SK-N-SH (cell line): Measurements from ENCODE around the gene PARVA. TPM values are rescaled to one million over a fixed set of nuclear protein-coding genes. Genes with fewer than 3 reads are reported as not detected.

Experiments
- CTCF ChIA-PET: fragments of 300-600, 350-600 bp; formaldehyde crosslinking; extraction: SDS; loops from one replicate; lab custom pipeline; 2021; lab: Yijun Ruan, JAX
- POLR2A ChIA-PET: fragments of 350-600 bp; sonication (Branson Sonifier 250); formaldehyde crosslinking; extraction: SDS; loops from one replicate; lab custom pipeline; 2020; ENCODE audit warnings: antibody characterized with exemption, inconsistent platforms; lab: Yijun Ruan, JAX
- DNase-seq: peaks from one replicate; pipeline ENCODE4 v3.0.0; 2012
- H2AFZ ChIP-seq: fragments of 200-600 bp; sonication (generic); 2 replicates; pipeline ENCODE4 v1.8.1; 2016; ENCODE audit warnings: antibody characterized with exemption, mild to moderate bottlenecking, low read depth
- H3F3A ChIP-seq: fragments of 200-600 bp; sonication (generic); replicated peaks from 2 replicates; pipeline ENCODE3; 2016; ENCODE audit warnings: antibody characterized with exemption, mild to moderate bottlenecking; ENCODE audit not compliant: insufficient read depth
- H3K27ac ChIP-seq, 2 experiments: fragments of 200-500 bp in 1 of 2; fragments of 200-600 bp in 1 of 2; sonication (Bioruptor generic) in 1 of 2; sonication (generic), shearing (Covaris generic) in 1 of 2; 2 replicates each; pipeline versions ENCODE4 v1.5.1 to v1.6.1; 2014 to 2016; ENCODE audit warnings: low read depth in 2 of 2, inconsistent platforms in 1 of 2, low read length in 1 of 2, mild to moderate bottlenecking in 1 of 2, mixed read lengths in 1 of 2
- H3K27me3 ChIP-seq: fragments of 200-600 bp; sonication (generic), shearing (Covaris generic); 2 replicates; pipeline ENCODE4 v1.6.1; 2016; ENCODE audit warnings: mixed run types; ENCODE audit not compliant: insufficient read depth
- H3K36me3 ChIP-seq, 2 experiments: fragments of 200-500 bp in 1 of 2; fragments of 200-600 bp in 1 of 2; sonication (Bioruptor generic) in 1 of 2; sonication (generic) in 1 of 2; replicated peaks in 1 of 2; 2 replicates each; pipeline versions ENCODE3 to v1.5.1; 2014 to 2016; ENCODE audit warnings: low read length in 1 of 2, mild to moderate bottlenecking in 1 of 2; ENCODE audit not compliant: insufficient read depth in 2 of 2, control insufficient read depth in 1 of 2
- H3K4me1 ChIP-seq, 2 experiments: fragments of 200-500 bp in 1 of 2; fragments of 200-600 bp in 1 of 2; sonication (Bioruptor generic) in 1 of 2; sonication (generic), shearing (Covaris generic) in 1 of 2; 2 replicates each; pipeline versions ENCODE4 v1.5.1 to v1.6.1; 2014 to 2016; ENCODE audit warnings: low read depth in 1 of 2, low read length in 1 of 2, mixed run types in 1 of 2; ENCODE audit not compliant: insufficient read depth in 2 of 2, control insufficient read depth in 1 of 2
- H3K4me2 ChIP-seq: fragments of 200-600 bp; sonication (generic), shearing (Covaris generic); 2 replicates; pipeline ENCODE4 v1.6.1; 2017; ENCODE audit warnings: mixed run types
- H3K4me3 ChIP-seq, 2 experiments: fragments of 200-500 bp in 1 of 2; fragments of 200-600 bp in 1 of 2; sonication (Bioruptor generic) in 1 of 2; sonication (generic), shearing (Covaris generic) in 1 of 2; 2 replicates each; pipeline versions ENCODE4 v1.5.1 to v1.8.1; 2014 to 2016; ENCODE audit warnings: low read depth in 2 of 2, inconsistent platforms in 1 of 2, low read length in 1 of 2, mild to moderate bottlenecking in 1 of 2, mixed read lengths in 1 of 2, moderate library complexity in 1 of 2
- H3K79me2 ChIP-seq: fragments of 200-600 bp; sonication (generic); 2 replicates; pipeline ENCODE4 v1.8.1; 2017; ENCODE audit warnings: mild to moderate bottlenecking; ENCODE audit not compliant: insufficient read depth
- H3K9ac ChIP-seq: fragments of 200-600 bp; sonication (generic); 2 replicates; pipeline ENCODE4 v1.6.1; 2017; ENCODE audit warnings: mixed run types
- H3K9me2 ChIP-seq: fragments of 200-600 bp; sonication (generic); 2 replicates; pipeline ENCODE4 v1.6.1; 2017; ENCODE audit warnings: mixed run types
- H3K9me3 ChIP-seq: fragments of 200-600 bp; sonication (generic); 2 replicates; pipeline ENCODE4 v1.6.1; 2017; ENCODE audit warnings: mixed run types, mild to moderate bottlenecking, moderate library complexity
- H4K20me1 ChIP-seq: fragments of 200-600 bp; sonication (generic); 2 replicates; pipeline ENCODE4 v1.6.1; 2017; ENCODE audit warnings: mild to moderate bottlenecking, mixed run types; ENCODE audit not compliant: insufficient read depth
- CHD2 ChIP-seq: fragments of 150-350 bp; IDR thresholded peaks from 2 replicates; pipeline ENCODE4 v1.6.1; 2018; ENCODE audit warnings: low read length; ENCODE audit not compliant: partially characterized antibody
- CTCF ChIP-seq: fragments of 200-600 bp; sonication (generic); IDR thresholded peaks from 2 replicates; pipeline ENCODE4 v1.6.1; 2017; ENCODE audit warnings: antibody characterized with exemption, mild to moderate bottlenecking, moderate library complexity
- ELF1 ChIP-seq: IDR thresholded peaks from 2 replicates; pipeline ENCODE4 v1.4.0; 2012
- EP300 ChIP-seq, 2 experiments: IDR thresholded peaks; 2 replicates each; pipeline versions ENCODE4 v1.4.0 to v1.6.1; 2012; ENCODE audit warnings: borderline replicate concordance in 1 of 2, low read depth in 1 of 2, low read length in 1 of 2
- EZH2phosphoT487 ChIP-seq: fragments of 200-600 bp; sonication (generic); IDR thresholded peaks from 2 replicates; pipeline ENCODE4 v1.6.1; 2017; ENCODE audit warnings: low read depth, mixed run types, mild to moderate bottlenecking, antibody characterized with exemption, moderate library complexity, borderline replicate concordance
- GABPA ChIP-seq: IDR thresholded peaks from 2 replicates; pipeline ENCODE4 v1.4.0; 2012; ENCODE audit warnings: low read depth, mild to moderate bottlenecking
- IRF3 ChIP-seq: fragments of 150-350 bp; IDR thresholded peaks from 2 replicates; pipeline ENCODE4 v1.6.1; 2016; ENCODE audit warnings: mild to moderate bottlenecking, low read depth, low read length
- JUND ChIP-seq: IDR thresholded peaks from 2 replicates; pipeline ENCODE4 v1.4.0; 2012
- MEF2A ChIP-seq: IDR thresholded peaks from 2 replicates; pipeline ENCODE4 v1.4.0; 2012; ENCODE audit warnings: low read depth, borderline replicate concordance
- MXI1 ChIP-seq: IDR thresholded peaks from 2 replicates; pipeline ENCODE4 v1.6.1; 2012; ENCODE audit warnings: mild to moderate bottlenecking, low read depth, low read length, improper control_type of control experiment
- NFIC ChIP-seq: IDR thresholded peaks from 2 replicates; pipeline ENCODE4 v1.4.0; 2012; ENCODE audit warnings: borderline replicate concordance
- NRF1 ChIP-seq: IDR thresholded peaks from 2 replicates; pipeline ENCODE4 v1.6.1; 2012; ENCODE audit warnings: low read depth, mild to moderate bottlenecking, low read length
- POLR2AphosphoS5 ChIP-seq: IDR thresholded peaks from 2 replicates; pipeline ENCODE4 v1.6.1; 2012; ENCODE audit warnings: low read depth, low read length
- RAD21 ChIP-seq: IDR thresholded peaks from 2 replicates; pipeline ENCODE4 v1.6.1; 2012; ENCODE audit warnings: mild to moderate bottlenecking, low read length
- REST ChIP-seq: IDR thresholded peaks from 2 replicates; pipeline ENCODE4 v1.6.1; 2012; ENCODE audit warnings: mild to moderate bottlenecking, low read depth, low read length, moderate library complexity
- RFX5 ChIP-seq: IDR thresholded peaks from 2 replicates; pipeline ENCODE4 v1.6.1; 2012; ENCODE audit warnings: mild to moderate bottlenecking, improper control_type of control experiment, low read length
- RXRA ChIP-seq: IDR thresholded peaks from 2 replicates; pipeline ENCODE4 v1.4.0; 2012; ENCODE audit warnings: low read depth, mild to moderate bottlenecking, borderline replicate concordance
- SIN3A ChIP-seq: IDR thresholded peaks from 2 replicates; pipeline ENCODE4 v1.6.1; 2012; ENCODE audit warnings: low read depth, mild to moderate bottlenecking, low read length, moderate library complexity, borderline replicate concordance
- SMC3 ChIP-seq: IDR thresholded peaks from 2 replicates; pipeline ENCODE4 v1.6.1; 2012; ENCODE audit warnings: low read depth, low read length, improper control_type of control experiment
- TAF1 ChIP-seq: IDR thresholded peaks from 2 replicates; pipeline ENCODE4 v1.6.1; 2012; ENCODE audit warnings: low read depth, mild to moderate bottlenecking, low read length, moderate library complexity, borderline replicate concordance
- TCF12 ChIP-seq: IDR thresholded peaks from 2 replicates; pipeline ENCODE4 v1.4.0; 2012
- TEAD4 ChIP-seq: IDR thresholded peaks from 2 replicates; pipeline ENCODE4 v1.4.0; 2012; ENCODE audit warnings: mild to moderate bottlenecking, borderline replicate concordance; ENCODE audit not compliant: insufficient read depth
- USF1 ChIP-seq: IDR thresholded peaks from 2 replicates; pipeline ENCODE4 v1.4.0; 2012; ENCODE audit warnings: low read depth, borderline replicate concordance
- USF2 ChIP-seq: fragments of 150-350 bp; IDR thresholded peaks from 2 replicates; pipeline ENCODE4 v1.6.1; 2017; ENCODE audit warnings: antibody characterized with exemption, low read length, low read depth, borderline replicate concordance
- YY1 ChIP-seq: IDR thresholded peaks from 2 replicates; pipeline ENCODE4 v1.4.0; 2012; ENCODE audit warnings: low read depth, mild to moderate bottlenecking
- WGBS: methylation state at CpG from one replicate; pipeline ENCODE4 v1.1.6; 2017; ENCODE audit warnings: low lambda C conversion rate; 5-methylcytosine and 5-hydroxymethylcytosine counted together
- polyA plus RNA-seq, 3 experiments: library from polyadenylated mRNA; depleted of rRNA; stranded (reverse); fragments of >200 nt; gene quantifications; 2 replicates each; pipeline ENCODE4 v1.2.3, GENCODE V29; 2012

The PARVA gene
- polyA plus RNA-seq, 1 of the 3 experiments (the other 2 are of a cell fraction), result 27.6 TPM

- ChIA-PET POLR2A (no interaction called here), CTCF (interaction anchor here (1.0 kb wide), 1 partner anchor 120 kb away, joined by 4 read pairs; no protein-coding TSS in a partner anchor)
- 50% methylated on average over 2 of the region's 2 CpGs for WGBS
- Histone ChIP-seq H3K36me3 (no peaks in the 10 kb centered on the region), H3K9ac (no peak overlapping the region), H3K4me3 (no peak overlapping the region), H3K4me2 (no peak overlapping the region), H3F3A (peaks cover 11% of the 10 kb centered on the region), H4K20me1 (peaks cover 19% of the 10 kb centered on the region), H3K27ac (peak overlapping the region; percentile 34 to 83; a peak in 3 of 4 replicates), H3K4me1 (peaks cover 14 to 27% of the 10 kb centered on the region in 2 experiments), H3K79me2 (peaks cover 75% of the 10 kb centered on the region), H3K27me3 (no peaks in the 10 kb centered on the region), H2AFZ (no peak overlapping the region), H3K9me2 (no peaks in the 10 kb centered on the region), H3K9me3 (no peaks in the 10 kb centered on the region)
- peak; percentile 54 for DNase-seq
- TF ChIP-seq JUND (no peak), YY1 (no peak), ELF1 (no peak), MEF2A (0 out of 2 replicates have a peak, but pooled peaks have one; percentile 5), CHD2 (peak; percentile 46), GABPA (no peak), EZH2phosphoT487 (no peak), NRF1 (no peak), MXI1 (peak; percentile 49; the same call in 1 of the 2 replicates), SMC3 (no peak), RFX5 (no peak; the same call in 1 of the 2 replicates), TAF1 (no peak), REST (no peak), SIN3A (no peak), USF1 (no peak), EP300 (IDR thresholded peaks at IDR 0.05; ENCODE audit: borderline replicate concordance in 1 of 2, low read depth in 1 of 2, low read length in 1 of 2) (peak in 1 of 2 experiments; percentile 95; a peak in 2 of 4 replicates), CTCF (no peak), TCF12 (peak; percentile 76), IRF3 (no peak), RAD21 (0 out of 2 replicates have a peak, but pooled peaks have one; percentile 7), USF2 (no peak), NFIC (no peak), RXRA (no peak), POLR2AphosphoS5 (peak; percentile 61; the same call in 1 of the 2 replicates), TEAD4 (peak; percentile 83)
Observed at GRCh38 chr11:12451179-12451814, 73.9 kb downstream of the PARVA start.
